HCT116 (cell line): ENCODE measurements around the gene GPX2.
A peak's percentile ranks its signal among the peaks of the same experiment; 100 is the strongest.

Source experiments
- EZH2 ChIP-seq: fragments of 200-600 bp; sonication (generic); IDR thresholded peaks from 2 replicates; pipeline ENCODE4 v1.6.1; 2017; ENCODE audit warnings: antibody characterized with exemption, mixed run types
- POLR2A ChIP-seq: IDR thresholded peaks from 2 replicates; pipeline ENCODE4 v1.7.0; 2011; ENCODE audit warnings: borderline replicate concordance; ENCODE audit not compliant: insufficient read depth, insufficient read length; ENCODE audit errors: extremely low read depth
- TF ChIP-seq, protein P1 (sequence below), 3 experiments: fragments of 200-600 bp in 1 of 3; sonication (generic) in 1 of 3; IDR thresholded peaks in 2 of 3; conservative IDR thresholded peaks in 1 of 3; 2 replicates each; pipeline ENCODE4 v1.5.1; 2012 to 2017; ENCODE audit warnings: low read depth in 2 of 3, low read length in 2 of 3, antibody characterized with exemption in 1 of 3, borderline replicate concordance in 1 of 3, control low read depth in 1 of 3, mild to moderate bottlenecking in 1 of 3, mixed read lengths in 1 of 3, mixed run types in 1 of 3, moderate library complexity in 1 of 3; ENCODE audit not compliant: insufficient read depth in 1 of 3

DNA sequence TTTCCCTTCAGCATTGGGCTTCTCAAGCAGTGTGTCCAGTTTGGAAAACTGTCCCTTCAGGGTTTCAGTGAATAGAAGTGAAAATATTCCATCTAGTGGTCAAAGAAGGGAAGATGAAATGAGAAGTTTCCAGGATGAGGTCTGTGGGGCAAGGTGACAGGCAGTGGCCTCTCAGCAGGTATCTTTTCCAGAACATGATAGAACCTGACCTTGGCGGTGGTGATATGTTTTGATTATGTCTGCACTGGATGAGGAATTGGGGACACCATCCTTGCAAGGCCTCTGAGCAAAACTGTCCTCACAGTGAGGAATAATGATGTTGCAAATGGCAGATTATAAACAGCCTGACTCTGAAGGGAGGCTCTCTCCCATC is 4.7 kb downstream of the GPX2 start:
- TF ChIP-seq POLR2A (no peak), EZH2 (no peak)
- TF ChIP-seq, protein P1, sequence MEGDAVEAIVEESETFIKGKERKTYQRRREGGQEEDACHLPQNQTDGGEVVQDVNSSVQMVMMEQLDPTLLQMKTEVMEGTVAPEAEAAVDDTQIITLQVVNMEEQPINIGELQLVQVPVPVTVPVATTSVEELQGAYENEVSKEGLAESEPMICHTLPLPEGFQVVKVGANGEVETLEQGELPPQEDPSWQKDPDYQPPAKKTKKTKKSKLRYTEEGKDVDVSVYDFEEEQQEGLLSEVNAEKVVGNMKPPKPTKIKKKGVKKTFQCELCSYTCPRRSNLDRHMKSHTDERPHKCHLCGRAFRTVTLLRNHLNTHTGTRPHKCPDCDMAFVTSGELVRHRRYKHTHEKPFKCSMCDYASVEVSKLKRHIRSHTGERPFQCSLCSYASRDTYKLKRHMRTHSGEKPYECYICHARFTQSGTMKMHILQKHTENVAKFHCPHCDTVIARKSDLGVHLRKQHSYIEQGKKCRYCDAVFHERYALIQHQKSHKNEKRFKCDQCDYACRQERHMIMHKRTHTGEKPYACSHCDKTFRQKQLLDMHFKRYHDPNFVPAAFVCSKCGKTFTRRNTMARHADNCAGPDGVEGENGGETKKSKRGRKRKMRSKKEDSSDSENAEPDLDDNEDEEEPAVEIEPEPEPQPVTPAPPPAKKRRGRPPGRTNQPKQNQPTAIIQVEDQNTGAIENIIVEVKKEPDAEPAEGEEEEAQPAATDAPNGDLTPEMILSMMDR (IDR thresholded peaks at IDR 0.05 in 2 of 3, conservative IDR thresholded peaks at IDR 0.05 in 1 of 3; ENCODE audit: borderline replicate concordance in 1 of 3, insufficient read depth in 1 of 3, low read depth in 2 of 3, low read length in 2 of 3): peak; percentile 18 to 52 (median 30); a peak in 3 of 6 replicates
